ENCODE results near the gene EPN1. TPM values are rescaled to one million over a fixed set of nuclear protein-coding genes. Genes with fewer than 3 reads are reported as not detected.

EPN1 gene
- total RNA-seq, 4 donors from 2014 or later = 58.7 to 214 (median 190) TPM

- Histone ChIP-seq H3K36me3 (peaks cover 0 to 27% of the 10 kb centered on the region in 2 donors), H3K27me3 (no peaks in the 10 kb centered on the region), H3K9me3 (no peaks in the 10 kb centered on the region), H3K4me3 (peak overlapping the region; percentile 76 to 89 (median 84)), H3K4me1 (peaks cover 31 to 38% of the 10 kb centered on the region in 2 donors), H3K27ac (peak overlapping the region; percentile 77 to 95 (median 87))
- intact Hi-C loops (cut with DNase I; ENCODE audit: low total_unique reads) = loop anchor here (1.0 to 2.0 kb wide), 4 partner anchors 21 to 559 kb away; partner anchors contain the start of genes PPP1R12C, PPP6R1, U2AF2 and ZNF787
- TF ChIP-seq CTCF (IDR thresholded peaks at IDR 0.05 in 4 of 5, conservative IDR thresholded peaks at IDR 0.05 in 1 of 5) (no peak), POLR2A (IDR thresholded peaks at IDR 0.05) (no peak)
- in situ Hi-C loops (cut with MboI; ENCODE audit: low sequenced_read_pairs in 4 of 4) = no loop called here
- DNase-seq (no peak), ATAC-seq (peak in 1 of 2 donors; percentile 2)
Measured at GRCh38 chr19:55675661-55676354, 782 bp downstream of the EPN1 start.

- ATAC-seq (peak in 1 of 2 donors; percentile 38), DNase-seq (peak; percentile 29 to 32)
- Histone ChIP-seq H3K4me1 (peaks cover 31 to 38% of the 10 kb centered on the region in 2 donors), H3K36me3 (peaks cover 0 to 25% of the 10 kb centered on the region in 2 donors), H3K9me3 (no peaks in the 10 kb centered on the region), H3K27ac (peak overlapping the region; percentile 39 to 95 (median 83)), H3K27me3 (no peaks in the 10 kb centered on the region), H3K4me3 (peak overlapping the region in 3 of 4 donors; percentile 76 to 87 (median 80))
- in situ Hi-C loops (cut with MboI; ENCODE audit: low sequenced_read_pairs in 4 of 4) (no loop called here), intact Hi-C loops (cut with DNase I; ENCODE audit: low total_unique reads) (no loop called here)
- TF ChIP-seq CTCF (IDR thresholded peaks at IDR 0.05 in 4 of 5, conservative IDR thresholded peaks at IDR 0.05 in 1 of 5) (peak in 1 of 5 experiments; percentile 9), POLR2A (IDR thresholded peaks at IDR 0.05) (no peak)
Measured at GRCh38 chr19:55676383-55676782, 1.4 kb downstream of the EPN1 start.

- ATAC-seq (no peak), DNase-seq (no peak)
- intact Hi-C loops (cut with DNase I; ENCODE audit: low total_unique reads) (no loop called here), in situ Hi-C loops (cut with MboI; ENCODE audit: low sequenced_read_pairs in 4 of 4) (no loop called here)
- Histone ChIP-seq H3K36me3 (peaks cover 0 to 30% of the 10 kb centered on the region in 2 donors), H3K9me3 (no peaks in the 10 kb centered on the region), H3K27ac (peak overlapping the region; percentile 39 to 95 (median 83)), H3K4me3 (peak overlapping the region in 1 of 4 donors; percentile 87), H3K4me1 (peaks cover 31 to 38% of the 10 kb centered on the region in 2 donors), H3K27me3 (no peaks in the 10 kb centered on the region)
- TF ChIP-seq POLR2A (IDR thresholded peaks at IDR 0.05) = no peak
- TF ChIP-seq CTCF (IDR thresholded peaks at IDR 0.05 in 4 of 5, conservative IDR thresholded peaks at IDR 0.05 in 1 of 5) = no peak
Measured at GRCh38 chr19:55676889-55677505, 2.0 kb downstream of the EPN1 start.

- peaks cover 0 to 30% of the 10 kb centered on the region in 2 donors for H3K36me3 ChIP-seq
- in situ Hi-C loops (cut with MboI; ENCODE audit: low sequenced_read_pairs in 4 of 4) (no loop called here), intact Hi-C loops (cut with DNase I; ENCODE audit: low total_unique reads) (no loop called here)
- no peak overlapping the region for H3K4me3 ChIP-seq
- DNase-seq = no peak
- peaks cover 31 to 38% of the 10 kb centered on the region in 2 donors for H3K4me1 ChIP-seq
- no peaks in the 10 kb centered on the region for H3K9me3 ChIP-seq
- peak overlapping the region; percentile 2 to 95 (median 83) for H3K27ac ChIP-seq
- no peak for TF ChIP-seq CTCF (IDR thresholded peaks at IDR 0.05 in 4 of 5, conservative IDR thresholded peaks at IDR 0.05 in 1 of 5)
- TF ChIP-seq POLR2A (IDR thresholded peaks at IDR 0.05) = no peak
- no peaks in the 10 kb centered on the region for H3K27me3 ChIP-seq
- no peak for ATAC-seq
Measured at GRCh38 chr19:55677572-55678028, 2.6 kb downstream of the EPN1 start.

Data from gastrocnemius medialis (tissue), 4 donors.